CD14-positive monocyte (primary cell): ENCODE data around the gene HEBP1. TPM values are rescaled to one million over a fixed set of nuclear protein-coding genes. Genes with fewer than 3 reads are reported as not detected.

Experiments
- DNase-seq, 3 donors: peaks; one replicate each; pipeline ENCODE4 v3.0.0-alpha.2; 2011 to 2022
- H2AFZ ChIP-seq: 2 replicates; pipeline ENCODE4 v1.6.0; 2012; ENCODE audit warnings: mild to moderate bottlenecking, low read depth, low read length, inconsistent platforms; ENCODE audit not compliant: insufficient read depth, poor library complexity, severe bottlenecking
- H3K27ac ChIP-seq, 2 donors: 1 replicate in 1 of 2; 2 replicates in 1 of 2; pipeline ENCODE4 v1.5.1; 2012 to 2013; ENCODE audit warnings: low read length in 2 of 2, control low read depth in 1 of 2, inconsistent platforms in 1 of 2, low read depth in 1 of 2, mild to moderate bottlenecking in 1 of 2
- H3K27me3 ChIP-seq, 2 donors: one replicate each; pipeline versions ENCODE4 v1.6.0 to v1.6.1; 2011 to 2013; ENCODE audit warnings: low read length in 2 of 2; ENCODE audit not compliant: control insufficient read depth in 2 of 2, insufficient read depth in 2 of 2
- H3K36me3 ChIP-seq, 2 donors: replicated peaks in 1 of 2; 1 replicate in 1 of 2; 2 replicates in 1 of 2; pipeline versions ENCODE4 v1.5.1 to v1.6.1; 2012 to 2013; ENCODE audit warnings: low read length in 2 of 2, control low read depth in 1 of 2, inconsistent platforms in 1 of 2, mild to moderate bottlenecking in 1 of 2; ENCODE audit not compliant: insufficient read depth in 2 of 2, control insufficient read depth in 1 of 2
- H3K4me1 ChIP-seq, 2 donors: 1 replicate in 1 of 2; 2 replicates in 1 of 2; pipeline versions ENCODE4 v1.5.1 to v1.6.1; 2012 to 2013; ENCODE audit warnings: low read length in 2 of 2, control low read depth in 1 of 2, inconsistent platforms in 1 of 2, mild to moderate bottlenecking in 1 of 2, moderate library complexity in 1 of 2; ENCODE audit not compliant: insufficient read depth in 2 of 2, control insufficient read depth in 1 of 2
- H3K4me2 ChIP-seq: replicated peaks from 2 replicates; pipeline ENCODE3; 2012; ENCODE audit warnings: low read length, moderate library complexity, mild to moderate bottlenecking; ENCODE audit not compliant: poor library complexity, severe bottlenecking; ENCODE audit errors: extremely low read depth
- H3K4me3 ChIP-seq, 3 experiments: fragments of 200-600 bp in 1 of 3; sonication (generic) in 1 of 3; replicated peaks in 1 of 3; 1 replicate in 2 of 3; 2 replicates in 1 of 3; pipeline ENCODE4 v1.5.1; 2011 to 2013; ENCODE audit warnings: low read length in 3 of 3, mild to moderate bottlenecking in 3 of 3, control low read depth in 2 of 3, low read depth in 2 of 3, inconsistent platforms in 1 of 3, moderate library complexity in 1 of 3
- H3K79me2 ChIP-seq: 2 replicates; pipeline ENCODE4 v1.6.0; 2012; ENCODE audit warnings: mild to moderate bottlenecking, control low read depth, inconsistent platforms, low read length, moderate library complexity; ENCODE audit not compliant: insufficient read depth
- H3K9ac ChIP-seq: 2 replicates; pipeline ENCODE4 v1.6.0; 2017; ENCODE audit warnings: low read length, mild to moderate bottlenecking; ENCODE audit not compliant: insufficient read depth, poor library complexity, severe bottlenecking
- H3K9me3 ChIP-seq, 2 donors: replicated peaks in 1 of 2; 1 replicate in 1 of 2; 2 replicates in 1 of 2; pipeline versions ENCODE4 v1.5.1 to v1.6.1; 2012 to 2013; ENCODE audit warnings: low read length in 2 of 2, control low read depth in 1 of 2; ENCODE audit not compliant: control insufficient read depth in 1 of 2, insufficient read depth in 1 of 2
- H4K20me1 ChIP-seq: 2 replicates; pipeline ENCODE4 v1.6.0; 2012; ENCODE audit warnings: mild to moderate bottlenecking, low read length, control low read depth, moderate library complexity; ENCODE audit not compliant: insufficient read depth
- H3K27ac Mint-ChIP-seq, 7 donors: one replicate each; pipeline ENCODE4 v1.8.0; 2020; ENCODE audit warnings: mild to moderate bottlenecking in 7 of 7, mixed read lengths in 7 of 7, moderate library complexity in 6 of 7, inconsistent platforms in 2 of 7
- H3K27me3 Mint-ChIP-seq, 3 donors: one replicate each; pipeline ENCODE4 v1.8.0; 2021 to 2022; ENCODE audit warnings: low read depth in 3 of 3, mild to moderate bottlenecking in 3 of 3, mixed read lengths in 3 of 3, moderate library complexity in 3 of 3, inconsistent platforms in 1 of 3
- H3K36me3 Mint-ChIP-seq, 2 donors: one replicate each; pipeline ENCODE4 v1.8.0; 2020; ENCODE audit warnings: mixed read lengths in 2 of 2, inconsistent platforms in 1 of 2, mild to moderate bottlenecking in 1 of 2
- H3K4me1 Mint-ChIP-seq: one replicate; pipeline ENCODE4 v1.8.0; 2020; ENCODE audit warnings: mild to moderate bottlenecking, mixed read lengths
- H3K4me3 Mint-ChIP-seq, 2 donors: one replicate each; pipeline ENCODE4 v1.8.0; 2020; ENCODE audit warnings: mild to moderate bottlenecking in 2 of 2, mixed read lengths in 2 of 2, moderate library complexity in 1 of 2
- H3K9me3 Mint-ChIP-seq, 7 donors: one replicate each; pipeline ENCODE4 v1.8.0; 2020 to 2022; ENCODE audit warnings: mixed read lengths in 7 of 7, mild to moderate bottlenecking in 6 of 7, moderate library complexity in 6 of 7, inconsistent platforms in 2 of 7
- CTCF ChIP-seq: fragments of 200-600 bp; IDR thresholded peaks from one replicate; pipeline ENCODE4 v1.8.0; 2022; ENCODE audit warnings: antibody characterized with exemption, mild to moderate bottlenecking
- WGBS: methylation state at CpG from one replicate; pipeline ENCODE4 v1.1.5; 2013; ENCODE audit warnings: missing lambda C conversion rate; ENCODE audit not compliant: insufficient coverage; 5-methylcytosine and 5-hydroxymethylcytosine counted together
- intact Hi-C, 2 donors: fragments of 100-400 bp; cut with micrococcal nuclease; formaldehyde crosslinking; loops; one replicate each; pipeline versions ENCODE4 v1.15.0 to v1.15.1; 2023
- polyA plus RNA-seq, 3 donors: library from polyadenylated mRNA; depleted of rRNA in 1 of 3; unstranded in 2 of 3; stranded (reverse) in 1 of 3; fragments of 300-500 nt in 2 of 3; fragments of >200 nt in 1 of 3; fragmentation: Illumina TruSeq in 2 of 3; gene quantifications; 1 replicate in 2 of 3; 2 replicates in 1 of 3; pipeline ENCODE4 v1.2.3, GENCODE V29; 2012 to 2021

HEBP1 gene
- polyA plus RNA-seq, 3 donors = 33.4 to 89.3 (median 71.3) TPM

- Mint-ChIP-seq H3K9me3 (no peaks in the 10 kb centered on the region), H3K4me1 (peaks cover 13% of the 10 kb centered on the region), H3K4me3 (no peak overlapping the region), H3K36me3 (no peaks in the 10 kb centered on the region), H3K27ac (no peak overlapping the region), H3K27me3 (peaks cover 0 to 8% (median 4%) of the 10 kb centered on the region in 3 donors)
- TF ChIP-seq CTCF = no peak
- Histone ChIP-seq H3K79me2 (no peaks in the 10 kb centered on the region), H3K27me3 (no peaks in the 10 kb centered on the region), H2AFZ (no peak overlapping the region), H3K4me2 (no peak overlapping the region), H4K20me1 (no peaks in the 10 kb centered on the region), H3K9ac (no peak overlapping the region), H3K9me3 (no peaks in the 10 kb centered on the region), H3K27ac (no peak overlapping the region), H3K4me1 (peaks cover 7 to 12% of the 10 kb centered on the region in 2 donors), H3K4me3 (no peak overlapping the region), H3K36me3 (no peaks in the 10 kb centered on the region)
- no peak for DNase-seq
- 92% methylated on average over 2 of the region's 4 CpGs for WGBS
- intact Hi-C loops = no loop called here
Observed at GRCh38 chr12:13042666-13043230, 42.7 kb upstream of the HEBP1 start.

GRCh38 chr12:13041224-13041623, 41.2 kb upstream of the HEBP1 start:
- Mint-ChIP-seq H3K27ac (no peak overlapping the region), H3K9me3 (no peaks in the 10 kb centered on the region), H3K4me3 (no peak overlapping the region), H3K27me3 (peaks cover 0 to 7% (median 6%) of the 10 kb centered on the region in 3 donors), H3K4me1 (peaks cover 13% of the 10 kb centered on the region), H3K36me3 (no peaks in the 10 kb centered on the region)
- WGBS = 100% methylated on average over 2 of the region's 2 CpGs
- no peaks in the 10 kb centered on the region for H3K9me3 ChIP-seq
- no peaks in the 10 kb centered on the region for H4K20me1 ChIP-seq
- no peaks in the 10 kb centered on the region for H3K27me3 ChIP-seq
- no peak overlapping the region for H3K9ac ChIP-seq
- no peak for DNase-seq
- no peaks in the 10 kb centered on the region for H3K79me2 ChIP-seq
- no peak overlapping the region for H3K4me3 ChIP-seq
- H3K4me1 ChIP-seq = peaks cover 7 to 12% of the 10 kb centered on the region in 2 donors
- no peak overlapping the region for H2AFZ ChIP-seq
- no peak overlapping the region for H3K4me2 ChIP-seq
- no peaks in the 10 kb centered on the region for H3K36me3 ChIP-seq
- H3K27ac ChIP-seq = no peak overlapping the region
- intact Hi-C loops = no loop called here
- TF ChIP-seq CTCF = no peak
